HEK293 (cell line): ENCODE results near the gene TUBE1.
"Not testable (repeated sequence)": the region's sequence is repeated elsewhere in the genome, so short reads cannot be mapped to it uniquely, and the experiment has no call there.

Experiments used
- CTCF ChIA-PET: fragments of 350-600 bp; formaldehyde crosslinking; extraction: SDS; loops from one replicate; lab custom pipeline; 2021; ENCODE audit warnings: antibody characterized with exemption; lab: Yijun Ruan, JAX
- POLR2A ChIA-PET: fragments of 300-600 bp; formaldehyde crosslinking; extraction: SDS; loops from one replicate; lab custom pipeline; 2020; ENCODE audit warnings: antibody characterized with exemption, inconsistent platforms; lab: Yijun Ruan, JAX
- H3K27ac ChIP-seq: fragments of 200-500 bp; sonication (Bioruptor generic); 2 replicates; pipeline ENCODE4 v1.5.1; 2014; ENCODE audit warnings: low read depth, low read length, control low read depth, inconsistent platforms; ENCODE audit errors: extremely low read depth
- H3K36me3 ChIP-seq, 2 experiments: fragments of 200-500 bp in 1 of 2; sonication (Bioruptor generic) in 1 of 2; 1 replicate in 1 of 2; 2 replicates in 1 of 2; pipeline ENCODE4 v1.5.1; 2014 to 2017; ENCODE audit warnings: inconsistent platforms in 2 of 2, low read length in 2 of 2; ENCODE audit not compliant: control insufficient read depth in 2 of 2, insufficient read depth in 1 of 2
- H3K4me1 ChIP-seq: fragments of 200-500 bp; sonication (Bioruptor generic); 2 replicates; pipeline ENCODE4 v1.5.1; 2014; ENCODE audit warnings: mild to moderate bottlenecking, low read length, inconsistent platforms; ENCODE audit not compliant: control insufficient read depth, insufficient read depth
- H3K4me3 ChIP-seq: 2 replicates; pipeline ENCODE4 v1.5.1; 2011; ENCODE audit warnings: low read depth, mild to moderate bottlenecking, control low read depth, low read length, moderate library complexity
- H3K9me3 ChIP-seq: fragments of 200-500 bp; sonication (Bioruptor generic); 2 replicates; pipeline ENCODE4 v1.5.1; 2014; ENCODE audit warnings: low read depth, low read length, inconsistent platforms; ENCODE audit not compliant: control insufficient read depth, insufficient read depth
- BCL11A ChIP-seq: fragments of 450-650 bp; formaldehyde crosslinking; IDR thresholded peaks from 2 replicates; pipeline ENCODE4 v1.5.1; 2016; ENCODE audit warnings: low read depth, missing biosample characterization, missing genetic modification characterization
- KLF7 ChIP-seq: fragments of 450-650 bp; formaldehyde crosslinking; IDR thresholded peaks from 2 replicates; pipeline ENCODE4 v1.5.1; 2016; ENCODE audit warnings: missing biosample characterization, missing genetic modification characterization, borderline replicate concordance
- SP3 ChIP-seq: fragments of 450-650 bp; formaldehyde crosslinking; IDR thresholded peaks from 2 replicates; pipeline ENCODE4 v1.5.1; 2016; ENCODE audit warnings: missing biosample characterization, missing genetic modification characterization
- ZBTB1 ChIP-seq: fragments of 450-650 bp; formaldehyde crosslinking; IDR thresholded peaks from 2 replicates; pipeline ENCODE4 v1.5.1; 2016; ENCODE audit warnings: missing biosample characterization, missing genetic modification characterization
- ZBTB17 ChIP-seq: fragments of 450-650 bp; formaldehyde crosslinking; IDR thresholded peaks from 2 replicates; pipeline ENCODE4 v1.5.1; 2016; ENCODE audit warnings: missing biosample characterization, missing genetic modification characterization
- ZEB2 ChIP-seq: fragments of 450-650 bp; formaldehyde crosslinking; IDR thresholded peaks from 2 replicates; pipeline ENCODE4 v1.5.1; 2016; ENCODE audit warnings: missing biosample characterization, missing genetic modification characterization
- ZFP3 ChIP-seq: fragments of 450-650 bp; formaldehyde crosslinking; IDR thresholded peaks from 2 replicates; pipeline ENCODE4 v1.5.1; 2016; ENCODE audit warnings: low read depth, missing biosample characterization, missing genetic modification characterization
- ZNF114 ChIP-seq: fragments of 450-650 bp; formaldehyde crosslinking; IDR thresholded peaks from 2 replicates; pipeline ENCODE4 v1.5.0; 2017; ENCODE audit warnings: missing biosample characterization, missing genetic modification characterization
- ZNF174 ChIP-seq: fragments of 450-650 bp; formaldehyde crosslinking; IDR thresholded peaks from 2 replicates; pipeline ENCODE4 v1.5.0; 2017; ENCODE audit warnings: missing biosample characterization, mild to moderate bottlenecking, missing genetic modification characterization
- ZNF214 ChIP-seq: fragments of 450-650 bp; formaldehyde crosslinking; IDR thresholded peaks from 2 replicates; pipeline ENCODE4 v1.5.1; 2017; ENCODE audit warnings: missing biosample characterization, mild to moderate bottlenecking, missing genetic modification characterization, borderline replicate concordance
- ZNF266 ChIP-seq: fragments of 450-650 bp; formaldehyde crosslinking; IDR thresholded peaks from 2 replicates; pipeline ENCODE4 v1.5.1; 2016; ENCODE audit warnings: missing biosample characterization, missing genetic modification characterization, low read depth
- ZNF292 ChIP-seq: fragments of 450-650 bp; formaldehyde crosslinking; IDR thresholded peaks from 2 replicates; pipeline ENCODE4 v1.5.1; 2016; ENCODE audit warnings: low read depth, missing biosample characterization, missing genetic modification characterization, borderline replicate concordance
- ZNF324 ChIP-seq: fragments of 450-650 bp; formaldehyde crosslinking; IDR thresholded peaks from 2 replicates; pipeline ENCODE4 v1.5.1; 2016; ENCODE audit warnings: missing biosample characterization, missing genetic modification characterization
- ZNF394 ChIP-seq: fragments of 450-650 bp; formaldehyde crosslinking; IDR thresholded peaks from 2 replicates; pipeline ENCODE4 v1.5.1; 2016; ENCODE audit warnings: missing biosample characterization, missing genetic modification characterization, mild to moderate bottlenecking, moderate library complexity, borderline replicate concordance
- ZNF529 ChIP-seq: fragments of 450-650 bp; formaldehyde crosslinking; IDR thresholded peaks from 2 replicates; pipeline ENCODE4 v1.5.1; 2017; ENCODE audit warnings: missing genetic modification characterization, missing biosample characterization; ENCODE audit not compliant: insufficient replicate concordance
- ZNF585B ChIP-seq: fragments of 450-650 bp; formaldehyde crosslinking; IDR thresholded peaks from 2 replicates; pipeline ENCODE4 v1.5.1; 2016; ENCODE audit warnings: missing biosample characterization, missing genetic modification characterization
- ZNF623 ChIP-seq: fragments of 450-650 bp; formaldehyde crosslinking; IDR thresholded peaks from 2 replicates; pipeline ENCODE4 v1.5.1; 2016; ENCODE audit warnings: missing biosample characterization, missing genetic modification characterization
- ZNF624 ChIP-seq: fragments of 450-650 bp; formaldehyde crosslinking; IDR thresholded peaks from 2 replicates; pipeline ENCODE4 v1.5.1; 2017; ENCODE audit warnings: missing biosample characterization, missing genetic modification characterization
- ZNF626 ChIP-seq: fragments of 450-650 bp; sonication (Bioruptor Pico); formaldehyde crosslinking; IDR thresholded peaks from 2 replicates; pipeline ENCODE4 v1.5.1; 2018; ENCODE audit warnings: missing biosample characterization, missing genetic modification characterization, inconsistent platforms
- ZNF776 ChIP-seq: fragments of 450-650 bp; formaldehyde crosslinking; IDR thresholded peaks from 2 replicates; pipeline ENCODE4 v1.5.0; 2017; ENCODE audit warnings: missing biosample characterization, missing genetic modification characterization, borderline replicate concordance
- TF ChIP-seq, protein P1 (sequence below): fragments of 450-650 bp; formaldehyde crosslinking; IDR thresholded peaks from 2 replicates; pipeline ENCODE4 v1.5.1; 2017; ENCODE audit warnings: missing biosample characterization, missing genetic modification characterization
- TF ChIP-seq, protein P2 (sequence below): fragments of 450-650 bp; formaldehyde crosslinking; IDR thresholded peaks from 2 replicates; pipeline ENCODE4 v1.5.1; 2016; ENCODE audit warnings: missing biosample characterization, missing genetic modification characterization
- TF ChIP-seq, protein P3 (sequence below): fragments of 450-650 bp; formaldehyde crosslinking; IDR thresholded peaks from 2 replicates; pipeline ENCODE4 v1.5.1; 2016; ENCODE audit warnings: missing biosample characterization, missing genetic modification characterization

TUBE1 gene

DNA sequence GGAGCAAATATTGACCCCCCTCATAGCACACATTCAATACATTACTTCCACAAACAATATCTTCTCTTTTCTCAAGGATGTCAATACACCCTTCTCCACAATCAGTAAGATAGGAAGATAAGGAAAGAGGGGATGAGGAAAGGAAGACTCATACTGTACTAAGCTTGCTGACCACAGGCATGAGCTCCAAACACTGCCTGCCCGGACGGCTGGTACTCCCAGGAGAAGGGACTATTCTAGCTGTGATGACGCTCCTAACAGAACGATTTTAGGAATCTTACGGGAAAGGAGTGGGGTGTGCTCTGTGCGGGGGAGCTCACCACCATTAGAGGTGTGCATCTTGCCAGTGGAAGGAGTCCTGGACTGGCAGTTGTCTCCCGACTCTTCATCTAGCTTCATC lies 37.3 kb downstream of the TUBE1 start:
- Histone ChIP-seq H3K27ac (no peak overlapping the region), H3K9me3 (no peaks in the 10 kb centered on the region), H3K36me3 (no peaks in the 10 kb centered on the region), H3K4me3 (no peak overlapping the region), H3K4me1 (no peaks in the 10 kb centered on the region)
- no peak for TF ChIP-seq ZNF624
- TF ChIP-seq ZNF585B = no peak
- no peak for TF ChIP-seq ZNF292 (tag by site-specific recombination)
- POLR2A ChIA-PET = interaction anchor here (0.9 kb wide), 1 partner anchor 791 kb away, joined by 3 read pairs; a partner anchor contains a TSS
- CTCF ChIA-PET = interaction anchor here (0.6 to 2.2 kb wide), 11 partner anchors 8 to 341 kb away, joined by 3 to 12 read pairs (median 4); partner anchors contain the start of gene FYN

DNA sequence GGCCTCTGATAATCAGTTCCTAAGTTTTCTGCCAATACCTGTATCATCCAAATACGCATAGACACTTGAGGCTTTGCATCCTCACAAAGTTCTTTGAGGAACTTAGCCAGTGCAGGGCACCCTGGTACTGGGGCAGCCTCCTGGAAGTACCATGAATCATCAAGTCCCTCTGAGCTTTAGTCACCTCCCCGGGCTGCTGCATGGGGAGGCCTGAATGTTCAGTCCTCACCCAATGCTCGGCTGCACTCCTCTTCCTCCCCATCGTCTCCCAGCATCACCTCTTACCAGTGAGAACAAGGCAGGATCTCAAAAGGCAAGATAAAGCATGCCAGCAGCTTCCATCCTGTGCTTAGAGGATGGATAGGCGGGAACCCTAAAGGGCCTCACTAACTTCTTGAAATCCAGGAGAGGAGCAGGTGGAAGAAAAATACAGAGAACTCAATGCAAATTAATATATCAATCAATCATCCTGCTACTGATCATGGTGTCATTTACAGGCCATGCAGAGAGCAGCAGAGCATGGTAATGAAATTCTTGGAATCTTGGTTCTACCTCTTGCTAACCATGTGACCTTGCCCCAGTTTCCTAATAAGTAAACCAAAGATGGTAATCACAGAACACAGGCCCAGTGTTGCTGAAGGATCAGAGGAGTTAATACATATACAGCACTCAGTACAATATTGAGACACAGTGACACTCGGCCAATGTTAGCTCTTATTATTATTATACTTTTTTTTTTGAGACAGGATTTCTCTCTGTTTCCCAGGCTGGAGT lies 38.1 kb downstream of the TUBE1 start:
- H3K4me3 ChIP-seq = no peak overlapping the region
- no peak overlapping the region for H3K27ac ChIP-seq
- H3K4me1 ChIP-seq = no peaks in the 10 kb centered on the region
- H3K9me3 ChIP-seq = no peaks in the 10 kb centered on the region
- POLR2A ChIA-PET = interaction anchor here (0.9 kb wide), 1 partner anchor 790 kb away, joined by 3 read pairs; a partner anchor contains a TSS
- CTCF ChIA-PET = interaction anchor here (0.6 to 2.2 kb wide), 6 partner anchors 9 to 340 kb away, joined by 3 to 12 read pairs (median 4); no protein-coding TSS in a partner anchor
- no peak for TF ChIP-seq ZNF266 (tag by site-specific recombination)
- no peak for TF ChIP-seq ZNF776 (tag by site-specific recombination)
- no peak for TF ChIP-seq ZBTB1
- TF ChIP-seq, all 188 proteins: peak for 0
- no peaks in the 10 kb centered on the region for H3K36me3 ChIP-seq

DNA sequence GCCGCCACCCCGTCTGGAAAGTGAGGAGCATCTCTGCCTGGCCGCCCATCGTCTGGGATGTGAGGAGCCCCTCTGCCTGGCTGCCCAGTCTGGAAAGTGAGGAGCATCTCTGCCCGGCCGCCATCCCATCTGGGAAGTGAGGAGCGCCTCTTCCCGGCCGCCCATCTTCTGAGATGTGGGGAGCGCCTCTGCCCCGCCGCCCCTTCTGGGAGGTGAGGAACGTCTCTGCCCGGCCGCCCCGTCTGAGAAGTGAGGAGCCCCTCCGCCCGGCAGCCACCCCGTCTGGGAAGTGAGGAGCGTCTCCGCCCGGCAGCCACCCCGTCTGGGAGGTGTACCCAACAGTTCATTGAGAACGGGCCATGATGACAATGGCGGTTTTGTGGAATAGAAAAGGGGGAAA lies 39.8 kb downstream of the TUBE1 start:
- H3K27ac ChIP-seq, H3K4me3 ChIP-seq, H3K9me3 ChIP-seq, POLR2A ChIA-PET, H3K36me3 ChIP-seq, H3K4me1 ChIP-seq: not testable (repeated sequence)
- CTCF ChIA-PET = interaction anchor here (1.7 kb wide), 1 partner anchor 338 kb away, joined by 3 read pairs; no protein-coding TSS in a partner anchor

DNA sequence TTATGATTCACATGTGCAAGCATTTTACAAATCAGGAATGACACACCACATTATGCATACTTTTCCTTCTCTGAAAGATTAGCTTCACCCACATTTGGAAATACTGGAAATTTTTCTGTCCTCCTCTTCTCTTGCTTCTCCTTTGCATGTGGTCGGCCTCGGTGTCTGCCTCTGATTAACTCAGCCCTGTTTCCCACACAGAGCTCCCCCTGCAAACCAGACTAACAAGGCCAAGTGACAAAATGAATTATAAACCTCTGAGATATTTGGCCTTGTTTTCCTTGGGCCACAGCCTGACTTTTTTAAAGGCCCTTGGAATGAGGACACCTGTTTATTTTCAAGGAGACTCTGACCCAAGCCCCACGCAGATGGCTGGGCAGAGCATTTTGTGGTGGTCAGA lies 42.4 kb downstream of the TUBE1 start:
- no peak overlapping the region for H3K4me3 ChIP-seq
- H3K4me1 ChIP-seq = no peaks in the 10 kb centered on the region
- H3K9me3 ChIP-seq = no peaks in the 10 kb centered on the region
- H3K36me3 ChIP-seq = no peaks in the 10 kb centered on the region
- no peak overlapping the region for H3K27ac ChIP-seq
- ChIA-PET CTCF (interaction anchor here (0.5 to 6.8 kb wide), 24 partner anchors 8 to 1034 kb away, joined by 3 to 139 read pairs (median 3); partner anchors contain the start of gene CCN6), POLR2A (no interaction called here)
- TF ChIP-seq ZFP3 = no peak
- TF ChIP-seq ZNF324 (tag by site-specific recombination) = no peak
- TF ChIP-seq KLF7 (tag by site-specific recombination) = no peak
- TF ChIP-seq ZEB2 = no peak
- no peak for TF ChIP-seq SP3 (tag by site-specific recombination)
- TF ChIP-seq, protein P1, sequence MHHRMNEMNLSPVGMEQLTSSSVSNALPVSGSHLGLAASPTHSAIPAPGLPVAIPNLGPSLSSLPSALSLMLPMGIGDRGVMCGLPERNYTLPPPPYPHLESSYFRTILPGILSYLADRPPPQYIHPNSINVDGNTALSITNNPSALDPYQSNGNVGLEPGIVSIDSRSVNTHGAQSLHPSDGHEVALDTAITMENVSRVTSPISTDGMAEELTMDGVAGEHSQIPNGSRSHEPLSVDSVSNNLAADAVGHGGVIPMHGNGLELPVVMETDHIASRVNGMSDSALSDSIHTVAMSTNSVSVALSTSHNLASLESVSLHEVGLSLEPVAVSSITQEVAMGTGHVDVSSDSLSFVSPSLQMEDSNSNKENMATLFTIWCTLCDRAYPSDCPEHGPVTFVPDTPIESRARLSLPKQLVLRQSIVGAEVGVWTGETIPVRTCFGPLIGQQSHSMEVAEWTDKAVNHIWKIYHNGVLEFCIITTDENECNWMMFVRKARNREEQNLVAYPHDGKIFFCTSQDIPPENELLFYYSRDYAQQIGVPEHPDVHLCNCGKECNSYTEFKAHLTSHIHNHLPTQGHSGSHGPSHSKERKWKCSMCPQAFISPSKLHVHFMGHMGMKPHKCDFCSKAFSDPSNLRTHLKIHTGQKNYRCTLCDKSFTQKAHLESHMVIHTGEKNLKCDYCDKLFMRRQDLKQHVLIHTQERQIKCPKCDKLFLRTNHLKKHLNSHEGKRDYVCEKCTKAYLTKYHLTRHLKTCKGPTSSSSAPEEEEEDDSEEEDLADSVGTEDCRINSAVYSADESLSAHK = no peak
- TF ChIP-seq ZNF529 (tag by site-specific recombination) = no peak
- TF ChIP-seq, protein P2, sequence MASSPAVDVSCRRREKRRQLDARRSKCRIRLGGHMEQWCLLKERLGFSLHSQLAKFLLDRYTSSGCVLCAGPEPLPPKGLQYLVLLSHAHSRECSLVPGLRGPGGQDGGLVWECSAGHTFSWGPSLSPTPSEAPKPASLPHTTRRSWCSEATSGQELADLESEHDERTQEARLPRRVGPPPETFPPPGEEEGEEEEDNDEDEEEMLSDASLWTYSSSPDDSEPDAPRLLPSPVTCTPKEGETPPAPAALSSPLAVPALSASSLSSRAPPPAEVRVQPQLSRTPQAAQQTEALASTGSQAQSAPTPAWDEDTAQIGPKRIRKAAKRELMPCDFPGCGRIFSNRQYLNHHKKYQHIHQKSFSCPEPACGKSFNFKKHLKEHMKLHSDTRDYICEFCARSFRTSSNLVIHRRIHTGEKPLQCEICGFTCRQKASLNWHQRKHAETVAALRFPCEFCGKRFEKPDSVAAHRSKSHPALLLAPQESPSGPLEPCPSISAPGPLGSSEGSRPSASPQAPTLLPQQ = no peak
- no peak for TF ChIP-seq ZBTB17 (tag by site-specific recombination)
- TF ChIP-seq, protein P3, sequence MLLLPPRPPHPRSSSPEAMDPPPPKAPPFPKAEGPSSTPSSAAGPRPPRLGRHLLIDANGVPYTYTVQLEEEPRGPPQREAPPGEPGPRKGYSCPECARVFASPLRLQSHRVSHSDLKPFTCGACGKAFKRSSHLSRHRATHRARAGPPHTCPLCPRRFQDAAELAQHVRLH = no peak
- no peak for TF ChIP-seq ZNF214 (tag by site-specific recombination)
- TF ChIP-seq ZNF394 (tag by site-specific recombination) = no peak
- TF ChIP-seq ZNF623 (tag by site-specific recombination) = no peak
- no peak for TF ChIP-seq ZNF626 (tag by site-specific recombination)
- no peak for TF ChIP-seq ZNF174 (tag by site-specific recombination)
- TF ChIP-seq ZNF114 (tag by site-specific recombination) = no peak
- no peak for TF ChIP-seq BCL11A (tag by site-specific recombination)
